ENCODE results near the gene ACOX2.
A peak's percentile ranks its signal among the peaks of the same experiment; 100 is the strongest.

ACOX2 gene

DNA sequence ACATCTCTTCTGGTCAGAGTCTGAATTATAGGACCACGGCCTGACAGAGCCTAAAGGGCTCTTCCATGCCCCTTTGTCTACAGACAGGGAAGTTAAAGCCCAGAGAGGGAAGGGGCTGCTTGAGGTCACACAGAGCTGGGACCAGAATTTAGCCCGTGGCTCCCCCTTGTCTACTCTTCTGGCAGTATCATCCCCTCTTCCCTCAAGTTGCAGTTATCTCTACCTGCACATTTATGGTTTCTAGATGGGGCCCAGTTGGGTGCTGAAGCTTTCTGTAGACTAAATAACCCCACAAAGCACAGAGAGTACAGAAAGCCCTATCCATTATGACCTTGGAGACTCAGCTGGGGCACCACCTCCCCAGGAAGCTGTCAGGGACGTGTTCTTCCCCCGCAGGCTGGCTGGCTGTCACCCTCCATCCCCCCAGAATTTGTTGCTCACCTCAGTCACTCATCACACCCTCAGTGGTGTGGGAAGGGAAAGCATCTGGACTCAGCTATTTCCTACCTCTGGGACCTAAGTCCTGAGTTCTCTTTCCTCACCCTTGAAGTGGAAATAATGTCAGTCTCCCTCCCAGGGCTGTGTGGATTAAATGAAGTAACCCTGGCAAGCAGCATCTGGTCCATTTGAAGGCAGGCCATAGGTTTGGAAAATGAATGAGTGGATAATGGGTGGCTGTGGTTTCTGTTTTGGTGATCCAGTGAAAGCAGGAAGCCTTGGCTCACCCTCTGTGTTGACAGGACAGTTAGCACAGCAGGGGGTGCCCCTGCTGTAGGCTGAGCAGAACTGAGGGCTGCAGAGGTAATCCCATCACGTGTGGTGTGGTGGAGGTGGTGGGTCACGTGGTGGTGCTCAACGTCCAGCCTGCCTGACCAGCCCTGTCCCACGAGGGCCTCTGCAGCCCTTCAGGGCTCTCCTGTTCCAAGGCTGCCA is 16.3 kb downstream of the ACOX2 start:
- no peak overlapping the region for H3K4me3 ChIP-seq (ENCODE audit: low read length)
- no peak for DNase-seq (ENCODE audit: low read depth, low spot score)

DNA sequence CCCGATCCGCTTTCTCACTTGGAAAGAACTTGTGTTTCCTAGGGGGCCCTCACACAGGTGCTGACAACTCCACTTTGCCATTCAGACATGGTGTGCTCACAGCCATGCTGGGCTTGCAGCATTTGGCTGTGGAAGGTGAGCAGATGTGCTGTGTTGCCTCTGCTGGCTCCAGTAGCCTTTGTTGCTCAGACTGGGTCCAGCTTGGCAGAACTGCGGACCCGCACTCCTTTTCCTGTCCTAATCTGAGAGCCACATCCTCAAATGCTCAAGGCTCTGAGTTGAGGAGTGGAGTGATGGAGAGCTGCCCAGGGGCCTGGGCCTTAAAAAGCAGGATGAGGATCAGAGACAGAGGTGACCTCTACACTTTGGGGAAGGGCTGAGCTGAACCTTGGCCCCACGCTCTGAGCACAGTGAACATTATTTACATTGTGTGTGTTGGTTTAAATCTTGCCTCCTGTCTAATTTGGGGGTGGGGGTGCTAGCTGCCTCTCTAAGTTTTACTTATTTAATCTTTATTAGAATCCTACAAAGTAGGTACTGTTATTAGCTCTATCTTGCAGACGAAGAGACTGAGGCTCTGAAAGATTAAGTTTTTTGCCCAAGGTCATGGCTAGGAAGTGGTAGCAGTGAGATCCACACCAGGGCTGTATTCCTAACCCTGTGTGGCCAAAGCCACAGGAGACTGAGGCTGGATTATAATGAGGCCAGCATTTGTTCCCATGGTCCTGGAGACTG is 17.2 kb downstream of the ACOX2 start:
- H3K4me3 ChIP-seq (ENCODE audit: low read length) = no peak overlapping the region
- DNase-seq (ENCODE audit: low read depth, low spot score) = no peak

DNA sequence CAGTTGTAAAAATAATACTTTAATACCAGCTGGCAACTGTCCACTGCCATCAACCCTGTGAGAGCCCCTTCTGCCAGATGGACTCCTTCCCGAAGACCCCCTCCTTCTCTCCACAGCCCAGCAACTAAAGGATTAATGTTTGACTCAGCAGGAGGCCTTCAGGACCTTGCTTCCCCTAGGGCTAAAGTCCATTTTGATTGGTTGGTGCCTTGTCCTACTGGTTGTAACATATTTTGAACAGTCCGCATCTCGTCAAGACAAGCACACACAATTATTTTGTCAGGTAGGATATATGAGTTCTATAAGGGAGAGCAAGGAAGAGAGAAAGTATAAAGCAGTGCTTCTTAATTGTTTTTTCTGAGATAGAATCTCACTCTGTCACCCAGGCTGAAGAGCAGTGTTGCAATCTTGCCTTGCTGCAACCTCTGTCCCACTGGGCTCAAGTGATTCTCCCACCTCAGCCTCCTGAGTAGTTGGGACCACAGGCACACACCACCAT is 18.6 kb downstream of the ACOX2 start:
- no peak for DNase-seq (ENCODE audit: low read depth, low spot score)
- H3K4me3 ChIP-seq (ENCODE audit: low read length) = no peak overlapping the region

DNA sequence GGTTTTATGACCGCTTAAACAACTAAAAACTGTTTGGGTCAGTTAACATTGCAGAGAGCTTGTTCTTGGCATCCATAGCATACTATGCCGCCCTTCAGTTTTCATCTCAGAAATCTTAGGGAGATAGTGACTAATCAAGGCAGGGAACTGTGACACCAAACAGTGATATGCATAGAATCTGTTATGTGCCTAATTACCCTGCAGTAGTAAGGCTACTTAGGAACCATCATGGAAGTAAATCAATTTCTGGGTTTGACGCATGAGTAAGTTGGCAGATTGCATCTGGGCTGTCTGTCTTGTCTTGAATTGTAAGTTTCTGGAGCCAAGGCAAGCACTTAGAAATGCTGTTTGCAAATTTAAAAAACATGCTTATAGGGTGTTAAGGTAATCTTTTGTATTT is 22.6 kb downstream of the ACOX2 start:
- H3K4me3 ChIP-seq (ENCODE audit: low read length) = no peak overlapping the region
- DNase-seq (ENCODE audit: low read depth, low spot score) = no peak

- DNase-seq (ENCODE audit: low read depth, low spot score) = no peak
- H3K4me3 ChIP-seq (ENCODE audit: low read length) = no peak overlapping the region
These were observed 28.6 kb downstream of the ACOX2 start for GRCh38 chr3:58508437-58508836.

- no peak overlapping the region for H3K4me3 ChIP-seq (ENCODE audit: low read length)
- DNase-seq (ENCODE audit: low read depth, low spot score) = no peak
These were observed 29.5 kb downstream of the ACOX2 start for GRCh38 chr3:58507356-58508078.

GRCh38 chr3:58502872-58503271 is 34.1 kb downstream of the ACOX2 start:
- no peak for DNase-seq (ENCODE audit: low read depth, low spot score)

DNA sequence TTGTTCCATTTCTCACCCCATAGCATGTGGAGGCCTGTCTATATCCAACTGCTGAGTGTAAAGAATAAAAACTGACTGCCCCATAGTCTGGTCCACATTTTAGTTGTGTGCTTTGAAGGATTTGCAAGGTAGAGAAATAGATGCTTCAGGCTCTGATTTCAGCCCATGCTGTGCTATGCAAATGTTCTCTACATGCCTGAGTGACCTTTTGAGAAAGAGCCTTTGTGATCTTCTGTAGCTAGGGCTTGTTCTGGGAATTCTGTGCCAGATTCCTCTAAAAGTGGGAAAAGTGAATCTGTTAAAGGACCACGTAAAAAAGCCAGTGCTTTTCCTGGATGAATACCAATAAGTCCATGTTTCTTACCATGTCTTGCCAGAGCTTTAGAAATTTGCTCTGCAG is 39.9 kb downstream of the ACOX2 start:
- no peak for DNase-seq (ENCODE audit: low read depth, low spot score)
- no peak overlapping the region for H3K4me3 ChIP-seq (ENCODE audit: low read length)

More at GRCh38 chr3:58502872-58503271, 34.1 kb downstream of the ACOX2 start:
- no peak overlapping the region for H3K4me3 ChIP-seq (ENCODE audit: low read length)

DNA sequence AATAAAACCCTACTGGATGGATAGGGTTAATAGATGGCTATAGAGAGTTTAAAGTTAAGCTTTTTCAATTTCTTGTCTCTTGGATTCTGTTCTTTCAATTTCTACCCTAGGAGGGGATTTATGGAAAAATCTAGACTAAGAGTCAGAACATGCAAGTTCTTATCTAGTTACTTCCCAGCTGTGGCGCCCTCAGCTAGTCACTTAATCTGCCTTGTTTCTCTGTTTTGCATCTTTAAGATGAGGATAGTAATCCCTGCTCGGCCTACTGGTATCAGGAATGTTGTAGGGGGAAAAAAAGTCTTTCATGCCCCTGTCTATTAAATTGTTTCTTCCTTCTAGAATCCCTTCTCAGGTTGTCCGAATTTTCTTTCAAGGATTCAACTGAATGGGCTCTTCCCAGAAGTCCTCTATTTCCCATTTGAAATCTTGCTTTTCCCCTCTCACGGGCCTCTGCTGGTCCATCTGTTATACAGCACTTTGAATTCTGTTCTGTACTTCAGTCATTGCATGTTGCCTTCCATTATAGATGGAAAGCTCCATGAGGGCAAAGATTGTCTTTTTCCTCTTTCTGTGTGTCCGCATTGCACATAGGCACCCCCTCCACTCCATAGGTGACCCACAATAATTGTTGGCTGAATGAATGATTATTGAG is 40.7 kb downstream of the ACOX2 start:
- no peak for DNase-seq (ENCODE audit: low read depth, low spot score)
- H3K4me3 ChIP-seq (ENCODE audit: low read length) = no peak overlapping the region

- H3K4me3 ChIP-seq (ENCODE audit: low read length) = no peak overlapping the region
- no peak for DNase-seq (ENCODE audit: low read depth, low spot score)
These were observed 41.9 kb downstream of the ACOX2 start for GRCh38 chr3:58495101-58495500.

DNA sequence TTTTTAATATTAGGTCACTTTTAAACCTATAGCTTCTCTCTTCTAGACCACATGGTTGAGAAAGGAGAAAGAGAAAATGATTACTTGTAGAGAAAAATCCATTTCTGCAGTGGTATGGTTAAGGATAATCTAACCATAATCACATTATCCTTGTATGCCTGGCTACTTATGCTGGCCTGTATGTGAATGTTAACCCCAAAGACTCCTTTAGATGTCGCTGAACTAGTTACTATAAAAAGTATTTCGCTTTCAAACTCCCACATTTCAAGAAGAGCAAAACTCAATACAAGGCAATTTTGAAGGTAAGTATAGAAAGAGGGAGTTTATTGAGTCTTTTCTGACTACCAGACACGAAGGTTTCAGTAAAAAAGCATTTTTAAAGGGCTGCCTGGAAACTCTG is 42.9 kb downstream of the ACOX2 start:
- DNase-seq (ENCODE audit: low read depth, low spot score) = no peak
- H3K4me3 ChIP-seq (ENCODE audit: low read length) = no peak overlapping the region

DNA sequence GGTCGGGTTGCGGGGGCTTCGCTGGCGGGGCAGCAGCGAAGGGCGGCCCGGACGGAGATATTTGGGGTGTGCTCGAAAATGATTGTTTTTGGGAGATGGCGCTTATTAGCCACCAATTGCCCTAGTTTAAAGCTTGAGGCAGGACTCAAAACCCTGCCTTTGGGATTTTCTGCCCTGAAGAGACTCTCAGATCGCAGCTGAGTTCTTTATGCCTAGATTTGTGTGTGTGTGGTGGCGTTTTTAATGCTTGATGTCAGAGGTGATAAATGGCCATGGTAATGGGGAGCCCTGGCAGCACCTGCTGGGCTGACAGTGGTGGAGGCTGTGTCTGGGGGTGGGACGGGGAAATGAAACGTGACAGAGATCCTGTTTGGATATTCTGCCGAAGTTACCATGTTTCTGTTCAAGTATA is 44.5 kb downstream of the ACOX2 start:
- peak overlapping the region; percentile 69 for H3K4me3 ChIP-seq (ENCODE audit: low read length)
- no peak for DNase-seq (ENCODE audit: low read depth, low spot score)

- H3K4me3 ChIP-seq (ENCODE audit: low read length) = peak within 1 kb of the TSS; percentile 69
- peak; percentile 76 for DNase-seq (ENCODE audit: low read depth, low spot score)
These were observed 45.2 kb downstream of the ACOX2 start, which contains the start of gene KCTD6 for GRCh38 chr3:58491506-58492402. Gene KCTD6 (plus strand): TSS chr3:58492096. CDS start chr3:58498756, 6,660 bp downstream.

- DNase-seq (ENCODE audit: low read depth, low spot score) = no peak
- no peak overlapping the region for H3K4me3 ChIP-seq (ENCODE audit: low read length)
These were observed 46.0 kb downstream of the ACOX2 start for GRCh38 chr3:58490860-58491501.

DNA sequence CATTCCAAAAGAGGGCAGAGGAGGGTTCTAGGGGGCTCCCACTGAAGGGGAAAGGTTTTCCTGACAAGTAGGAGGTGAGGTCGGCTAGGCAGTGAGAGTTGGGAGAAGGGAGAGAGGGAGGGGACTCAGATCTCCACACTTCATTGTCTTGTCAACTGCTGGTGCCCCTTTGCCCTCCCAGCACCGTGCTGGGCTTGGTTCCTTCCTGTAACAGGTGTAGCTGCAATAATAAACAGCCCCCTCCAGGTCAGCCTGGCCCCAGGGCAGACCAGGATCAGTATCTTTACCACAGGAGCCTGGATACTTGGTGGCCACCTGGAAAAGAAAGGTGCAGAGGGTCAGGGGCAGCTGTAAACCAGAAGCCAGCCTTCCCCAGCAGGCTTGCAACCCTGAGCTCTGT is 48.0 kb downstream of the ACOX2 start:
- no peak overlapping the region for H3K4me3 ChIP-seq (ENCODE audit: low read length)
- DNase-seq (ENCODE audit: low read depth, low spot score) = no peak

GRCh38 chr3:58487140-58487886 is 49.7 kb downstream of the ACOX2 start:
- H3K4me3 ChIP-seq (ENCODE audit: low read length) = no peak overlapping the region
- no peak for DNase-seq (ENCODE audit: low read depth, low spot score)
